GM12892 (cell line): Measurements from ENCODE around the gene PACS1.

Source experiments
- POLR2AphosphoS5 ChIP-seq: IDR thresholded peaks from 2 replicates; pipeline ENCODE4 v1.6.1; 2011; ENCODE audit warnings: low read depth, low read length, control low read depth
- TAF1 ChIP-seq: IDR thresholded peaks from 2 replicates; pipeline ENCODE4 v1.6.1; 2011; ENCODE audit warnings: low read depth, mild to moderate bottlenecking, control low read depth, low read length, borderline replicate concordance

GRCh38 chr11:66207816-66208215, 137.7 kb downstream of the PACS1 start:
- TF ChIP-seq TAF1 (no peak), POLR2AphosphoS5 (no peak)
